Fibroblast of lung (primary cell): ENCODE data around the gene CENPF. TPM values are rescaled to one million over a fixed set of nuclear protein-coding genes. Genes with fewer than 3 reads are reported as not detected.
"Not testable (repeated sequence)": the region's sequence is repeated elsewhere in the genome, so short reads cannot be mapped to it uniquely, and the experiment has no call there.

Experiments
- DNase-seq, 2 donors: peaks; one replicate each; pipeline versions ENCODE4 v3.0.0 to v3.0.0-alpha.2; 2010; ENCODE audit warnings: low read depth in 2 of 2
- H2AFZ ChIP-seq: 2 replicates; pipeline ENCODE4 v1.5.1; 2012; ENCODE audit warnings: low read length, control low read depth, inconsistent platforms
- H3K27ac ChIP-seq: 2 replicates; pipeline ENCODE4 v1.5.1; 2011; ENCODE audit warnings: low read length, control low read depth; ENCODE audit not compliant: insufficient read depth
- H3K27me3 ChIP-seq: 2 replicates; pipeline ENCODE4 v1.5.1; 2011; ENCODE audit warnings: mild to moderate bottlenecking, low read length; ENCODE audit not compliant: control insufficient read depth, insufficient read depth
- H3K36me3 ChIP-seq: 2 replicates; pipeline ENCODE4 v1.5.1; 2011; ENCODE audit warnings: low read length; ENCODE audit not compliant: control insufficient read depth, insufficient read depth
- H3K4me1 ChIP-seq: 2 replicates; pipeline ENCODE4 v1.5.1; 2011; ENCODE audit warnings: low read length; ENCODE audit not compliant: control insufficient read depth, insufficient read depth; ENCODE audit errors: extremely low read depth
- H3K4me2 ChIP-seq: 2 replicates; pipeline ENCODE4 v1.5.1; 2011; ENCODE audit warnings: low read length, control low read depth; ENCODE audit not compliant: insufficient read depth; ENCODE audit errors: extremely low read depth
- H3K4me3 ChIP-seq, 4 experiments: fragments of 200-600 bp in 1 of 4; sonication (generic) in 1 of 4; replicated peaks in 1 of 4; 2 replicates each; pipeline ENCODE4 v1.5.1; 2011 to 2016; ENCODE audit warnings: low read length in 4 of 4, low read depth in 3 of 4, mild to moderate bottlenecking in 3 of 4, control low read depth in 2 of 4, inconsistent platforms in 1 of 4, mixed read lengths in 1 of 4; ENCODE audit not compliant: insufficient read depth in 1 of 4; ENCODE audit errors: control extremely low read depth in 1 of 4
- H3K79me2 ChIP-seq: 2 replicates; pipeline ENCODE4 v1.5.1; 2012; ENCODE audit warnings: mild to moderate bottlenecking, low read length, inconsistent platforms; ENCODE audit not compliant: control insufficient read depth, insufficient read depth
- H3K9ac ChIP-seq: 2 replicates; pipeline ENCODE4 v1.5.1; 2011; ENCODE audit warnings: mild to moderate bottlenecking, low read length, control low read depth; ENCODE audit not compliant: insufficient read depth
- H3K9me3 ChIP-seq: 2 replicates; pipeline ENCODE4 v1.5.1; 2012; ENCODE audit warnings: low read depth, low read length; ENCODE audit not compliant: control insufficient read depth, insufficient read depth
- H4K20me1 ChIP-seq: 2 replicates; pipeline ENCODE4 v1.5.1; 2011; ENCODE audit warnings: low read length; ENCODE audit not compliant: control insufficient read depth, insufficient read depth; ENCODE audit errors: extremely low read depth
- EZH2 ChIP-seq: IDR thresholded peaks from 2 replicates; pipeline ENCODE4 v1.5.1; 2012; ENCODE audit warnings: low read length, control low read depth, mild to moderate bottlenecking; ENCODE audit errors: missing control alignments
- polyA plus RNA-seq, 2 donors: library from polyadenylated mRNA; depleted of rRNA in 1 of 2; stranded (reverse) in 1 of 2; unstranded in 1 of 2; fragments of >200 nt; gene quantifications; 2 replicates each; pipeline ENCODE4 v1.2.1, GENCODE V29; 2011 to 2012; ENCODE audit warnings: missing spikeins in 1 of 2
- total RNA-seq: library from RNA; depleted of rRNA; stranded (reverse); fragments of >200 nt; gene quantifications from 2 replicates; pipeline ENCODE4 v1.2.1, GENCODE V29; 2014
- TF ChIP-seq, protein P1 (sequence below), 2 donors: IDR thresholded peaks in 1 of 2; conservative IDR thresholded peaks in 1 of 2; 1 replicate in 1 of 2; 2 replicates in 1 of 2; pipeline ENCODE4 v1.5.1; 2011 to 2012; ENCODE audit warnings: low read length in 2 of 2, control low read depth in 1 of 2, inconsistent platforms in 1 of 2, low read depth in 1 of 2, mild to moderate bottlenecking in 1 of 2

CENPF gene
- total and polyA plus RNA-seq, 2 donors (not counting 1 experiment from before 2014, with no cell fraction given) = 12.0 to 13.2 TPM

DNA sequence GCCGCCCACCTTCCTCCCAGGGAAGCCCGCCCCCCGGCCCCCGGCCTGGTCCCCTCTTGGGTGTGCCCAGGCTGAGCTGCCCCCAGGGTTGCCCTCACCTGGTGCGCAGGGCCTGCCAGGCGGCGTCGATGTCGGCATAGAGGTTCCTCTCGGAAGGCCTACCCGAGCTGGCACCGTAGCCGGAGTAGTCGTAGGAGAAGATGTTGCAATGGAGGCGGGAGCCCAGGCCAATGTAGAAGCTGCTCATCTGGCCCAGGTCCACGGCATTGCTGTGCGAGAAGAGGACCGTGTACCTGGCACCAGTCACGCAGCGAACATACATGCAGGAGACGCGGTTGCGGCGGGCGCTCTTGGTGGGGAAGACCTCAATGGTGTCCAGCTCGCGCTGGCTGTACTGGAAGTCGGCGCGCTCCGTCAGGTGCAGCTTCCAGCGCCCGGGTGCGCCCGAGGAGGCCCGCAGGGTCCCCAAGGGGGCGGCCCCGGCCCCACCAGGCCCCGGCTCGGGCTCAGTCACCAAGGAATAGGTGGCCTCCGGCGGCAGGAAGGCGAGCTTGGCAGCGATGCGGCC is 5.3 kb downstream of the CENPF start:
- H3K9ac ChIP-seq, H3K36me3 ChIP-seq, H3K27ac ChIP-seq, H3K27me3 ChIP-seq, H4K20me1 ChIP-seq, H2AFZ ChIP-seq, H3K4me3 ChIP-seq, H3K4me1 ChIP-seq, DNase-seq, H3K4me2 ChIP-seq, H3K9me3 ChIP-seq: not testable (repeated sequence)
- peaks cover 90% of the 10 kb centered on the region for H3K79me2 ChIP-seq

DNA sequence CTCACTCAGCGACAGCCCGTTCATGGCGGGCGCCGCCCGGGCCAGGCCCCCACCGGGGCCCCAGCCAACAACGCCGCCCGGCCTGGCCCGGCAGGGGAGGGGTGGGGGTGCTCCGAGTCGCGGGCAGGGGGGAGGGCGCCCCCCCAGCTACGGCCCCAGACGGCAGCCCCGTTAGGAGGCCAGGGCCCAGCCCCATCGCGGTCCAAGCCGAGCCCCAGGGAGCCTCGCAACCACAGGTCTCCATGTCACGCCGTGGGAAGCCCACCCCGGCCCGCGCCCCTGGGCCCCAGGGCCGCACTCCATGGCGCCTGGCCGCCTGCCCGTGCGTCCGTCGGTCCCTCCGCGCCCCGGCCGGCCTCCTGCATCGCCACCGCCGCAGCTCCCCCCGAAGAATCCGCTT is 5.8 kb downstream of the CENPF start:
- not testable (repeated sequence) for H3K4me1 ChIP-seq, H3K4me3 ChIP-seq, H3K9ac ChIP-seq, H3K36me3 ChIP-seq, H4K20me1 ChIP-seq, DNase-seq, H3K9me3 ChIP-seq, H3K27me3 ChIP-seq, H3K4me2 ChIP-seq, H2AFZ ChIP-seq, H3K27ac ChIP-seq
- peaks cover 89% of the 10 kb centered on the region for H3K79me2 ChIP-seq

DNA sequence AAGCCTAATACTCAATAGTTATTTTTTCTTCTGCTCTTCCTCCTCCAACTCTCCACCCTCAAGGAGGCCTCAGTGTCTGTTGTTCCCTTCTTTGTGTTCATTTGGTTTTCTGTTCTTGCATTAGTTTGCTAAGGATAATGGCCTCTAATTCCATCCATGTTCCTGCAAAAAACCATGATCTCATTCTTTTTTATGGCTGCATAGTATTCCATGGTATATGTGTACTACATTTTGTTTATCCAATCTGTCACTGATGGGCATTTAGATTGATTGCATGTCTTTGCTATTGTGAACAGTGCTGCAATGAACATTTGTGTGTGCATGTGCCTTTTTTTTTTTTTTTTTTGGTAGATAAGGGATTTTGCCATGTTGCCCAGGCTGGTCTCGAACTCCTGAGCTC is 6.7 kb downstream of the CENPF start:
- Histone ChIP-seq H3K4me2 (no peak overlapping the region), H3K4me1 (peaks cover 5% of the 10 kb centered on the region), H3K4me3 (no peak overlapping the region), H3K27ac (no peak overlapping the region), H3K9me3 (no peaks in the 10 kb centered on the region), H2AFZ (no peak overlapping the region), H3K9ac (no peak overlapping the region), H4K20me1 (no peaks in the 10 kb centered on the region), H3K27me3 (no peaks in the 10 kb centered on the region), H3K79me2 (peaks cover 85% of the 10 kb centered on the region), H3K36me3 (no peaks in the 10 kb centered on the region)
- TF ChIP-seq, protein P1, sequence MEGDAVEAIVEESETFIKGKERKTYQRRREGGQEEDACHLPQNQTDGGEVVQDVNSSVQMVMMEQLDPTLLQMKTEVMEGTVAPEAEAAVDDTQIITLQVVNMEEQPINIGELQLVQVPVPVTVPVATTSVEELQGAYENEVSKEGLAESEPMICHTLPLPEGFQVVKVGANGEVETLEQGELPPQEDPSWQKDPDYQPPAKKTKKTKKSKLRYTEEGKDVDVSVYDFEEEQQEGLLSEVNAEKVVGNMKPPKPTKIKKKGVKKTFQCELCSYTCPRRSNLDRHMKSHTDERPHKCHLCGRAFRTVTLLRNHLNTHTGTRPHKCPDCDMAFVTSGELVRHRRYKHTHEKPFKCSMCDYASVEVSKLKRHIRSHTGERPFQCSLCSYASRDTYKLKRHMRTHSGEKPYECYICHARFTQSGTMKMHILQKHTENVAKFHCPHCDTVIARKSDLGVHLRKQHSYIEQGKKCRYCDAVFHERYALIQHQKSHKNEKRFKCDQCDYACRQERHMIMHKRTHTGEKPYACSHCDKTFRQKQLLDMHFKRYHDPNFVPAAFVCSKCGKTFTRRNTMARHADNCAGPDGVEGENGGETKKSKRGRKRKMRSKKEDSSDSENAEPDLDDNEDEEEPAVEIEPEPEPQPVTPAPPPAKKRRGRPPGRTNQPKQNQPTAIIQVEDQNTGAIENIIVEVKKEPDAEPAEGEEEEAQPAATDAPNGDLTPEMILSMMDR (conservative IDR thresholded peaks at IDR 0.05 in 1 of 2, IDR thresholded peaks at IDR 0.05 in 1 of 2; ENCODE audit: low read depth in 1 of 2, low read length in 2 of 2) = no peak
- TF ChIP-seq EZH2 = no peak
- no peak for DNase-seq

DNA sequence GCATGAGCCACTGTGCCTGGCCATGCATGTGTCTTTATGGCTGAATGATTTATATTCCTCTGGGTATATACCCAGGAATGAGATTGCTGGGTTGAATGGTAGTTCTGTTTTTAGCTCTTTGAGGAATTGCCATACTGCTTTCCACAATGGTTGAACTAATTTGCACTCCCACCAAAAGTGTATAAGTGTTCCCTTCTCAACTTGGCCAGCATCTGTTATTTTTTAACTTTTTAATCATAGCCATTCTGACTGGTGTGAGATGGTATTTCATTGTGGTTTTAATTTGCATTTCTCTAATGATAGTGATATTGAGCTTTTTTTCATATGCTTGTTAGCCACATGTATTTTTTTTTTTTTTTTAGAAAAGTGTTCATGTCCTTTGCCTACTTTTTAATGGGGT is 7.1 kb downstream of the CENPF start:
- not testable (repeated sequence) for H4K20me1 ChIP-seq, H3K9ac ChIP-seq, H3K4me2 ChIP-seq, H2AFZ ChIP-seq, H3K27ac ChIP-seq, H3K4me3 ChIP-seq, H3K4me1 ChIP-seq, H3K36me3 ChIP-seq, H3K9me3 ChIP-seq, DNase-seq, H3K27me3 ChIP-seq
- H3K79me2 ChIP-seq = peaks cover 80% of the 10 kb centered on the region
